Endothelial cell (in vitro differentiated cells): ENCODE results near the gene TM6SF1. TPM values are rescaled to one million over a fixed set of nuclear protein-coding genes. Genes with fewer than 3 reads are reported as not detected.

Experiments
- DNase-seq: peaks from one replicate; pipeline ENCODE4 v3.0.0; 2021; ENCODE audit warnings: low spot score
- H3K27ac Mint-ChIP-seq: one replicate; pipeline ENCODE4 v1.8.0; 2021; ENCODE audit warnings: mixed read lengths, inconsistent platforms; ENCODE audit not compliant: unreplicated experiment
- H3K27me3 Mint-ChIP-seq: one replicate; pipeline ENCODE4 v1.8.0; 2021; ENCODE audit warnings: mild to moderate bottlenecking, moderate library complexity, mixed read lengths, inconsistent platforms; ENCODE audit not compliant: unreplicated experiment
- H3K36me3 Mint-ChIP-seq: one replicate; pipeline ENCODE4 v1.8.0; 2021; ENCODE audit warnings: mild to moderate bottlenecking, low read depth, mixed read lengths, inconsistent platforms; ENCODE audit not compliant: unreplicated experiment
- H3K4me1 Mint-ChIP-seq: one replicate; pipeline ENCODE4 v1.8.0; 2021; ENCODE audit warnings: mild to moderate bottlenecking, mixed read lengths, inconsistent platforms; ENCODE audit not compliant: unreplicated experiment
- H3K4me3 Mint-ChIP-seq: one replicate; pipeline ENCODE4 v1.8.0; 2021; ENCODE audit warnings: mild to moderate bottlenecking, mixed read lengths, inconsistent platforms; ENCODE audit not compliant: unreplicated experiment
- H3K9me3 Mint-ChIP-seq: one replicate; pipeline ENCODE4 v1.8.0; 2021; ENCODE audit warnings: mixed read lengths, inconsistent platforms; ENCODE audit not compliant: unreplicated experiment
- CTCF ChIP-seq: fragments of 200-600 bp; sonication (generic); IDR thresholded peaks from one replicate; pipeline ENCODE4 v1.5.0; 2021; ENCODE audit warnings: antibody characterized with exemption; ENCODE audit not compliant: unreplicated experiment
- total RNA-seq: library from RNA; stranded (reverse); fragmentation: NEBNext Ultra II Directional; extraction: Animal tissue kit (Norgen Biotek cat#: 25700); gene quantifications from one replicate; pipeline ENCODE4 v1.2.1, GENCODE V29; 2021; ENCODE audit not compliant: unreplicated experiment

TM6SF1 gene
- total RNA-seq, 1 donor from 2014 or later, result 6.0 TPM

DNA sequence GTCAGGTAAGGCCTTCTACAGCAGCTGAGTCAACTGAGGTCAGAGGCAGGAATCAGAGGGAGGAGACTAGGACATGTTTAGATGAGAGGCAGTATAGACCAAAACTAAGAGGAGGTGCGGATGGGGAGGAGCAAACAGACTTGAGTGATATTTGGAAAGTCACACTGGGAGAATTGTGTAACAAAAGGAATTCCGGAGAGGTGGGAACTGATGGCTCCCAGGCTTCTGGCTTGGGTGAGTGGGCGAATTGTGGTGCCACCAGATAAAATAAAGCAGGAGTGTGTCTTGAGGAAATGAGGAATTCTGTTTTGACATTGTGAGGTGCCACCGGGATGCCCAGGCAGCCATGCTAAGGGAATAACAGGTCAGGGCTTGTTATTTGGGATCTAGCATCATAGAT, 3.3 kb upstream of the TM6SF1 start:
- TF ChIP-seq CTCF, result no peak
- Mint-ChIP-seq H3K4me3 (peak overlapping the region; percentile 66), H3K27me3 (peaks cover 12% of the 10 kb centered on the region), H3K27ac (no peak overlapping the region), H3K36me3 (peaks cover 8% of the 10 kb centered on the region), H3K4me1 (peaks cover 32% of the 10 kb centered on the region), H3K9me3 (no peaks in the 10 kb centered on the region)
- no peak for DNase-seq

GRCh38 chr15:83105440-83105839, 2.0 kb upstream of the TM6SF1 start:
- H3K27me3 Mint-ChIP-seq, result peaks cover 19% of the 10 kb centered on the region
- TF ChIP-seq CTCF, result no peak
- H3K9me3 Mint-ChIP-seq, result no peaks in the 10 kb centered on the region
- peak overlapping the region; percentile 82 for H3K4me3 Mint-ChIP-seq
- peaks cover 13% of the 10 kb centered on the region for H3K36me3 Mint-ChIP-seq
- peak overlapping the region; percentile 64 for H3K27ac Mint-ChIP-seq
- peaks cover 33% of the 10 kb centered on the region for H3K4me1 Mint-ChIP-seq
- no peak for DNase-seq

GRCh38 chr15:83107841-83108181, 366 bp downstream of the TM6SF1 start:
- DNase-seq, result no peak
- no peak for TF ChIP-seq CTCF
- Mint-ChIP-seq H3K27ac (no peak overlapping the region), H3K9me3 (no peaks in the 10 kb centered on the region), H3K4me3 (peak overlapping the region; percentile 86), H3K27me3 (peaks cover 26% of the 10 kb centered on the region), H3K36me3 (peaks cover 20% of the 10 kb centered on the region), H3K4me1 (peaks cover 46% of the 10 kb centered on the region)

DNA sequence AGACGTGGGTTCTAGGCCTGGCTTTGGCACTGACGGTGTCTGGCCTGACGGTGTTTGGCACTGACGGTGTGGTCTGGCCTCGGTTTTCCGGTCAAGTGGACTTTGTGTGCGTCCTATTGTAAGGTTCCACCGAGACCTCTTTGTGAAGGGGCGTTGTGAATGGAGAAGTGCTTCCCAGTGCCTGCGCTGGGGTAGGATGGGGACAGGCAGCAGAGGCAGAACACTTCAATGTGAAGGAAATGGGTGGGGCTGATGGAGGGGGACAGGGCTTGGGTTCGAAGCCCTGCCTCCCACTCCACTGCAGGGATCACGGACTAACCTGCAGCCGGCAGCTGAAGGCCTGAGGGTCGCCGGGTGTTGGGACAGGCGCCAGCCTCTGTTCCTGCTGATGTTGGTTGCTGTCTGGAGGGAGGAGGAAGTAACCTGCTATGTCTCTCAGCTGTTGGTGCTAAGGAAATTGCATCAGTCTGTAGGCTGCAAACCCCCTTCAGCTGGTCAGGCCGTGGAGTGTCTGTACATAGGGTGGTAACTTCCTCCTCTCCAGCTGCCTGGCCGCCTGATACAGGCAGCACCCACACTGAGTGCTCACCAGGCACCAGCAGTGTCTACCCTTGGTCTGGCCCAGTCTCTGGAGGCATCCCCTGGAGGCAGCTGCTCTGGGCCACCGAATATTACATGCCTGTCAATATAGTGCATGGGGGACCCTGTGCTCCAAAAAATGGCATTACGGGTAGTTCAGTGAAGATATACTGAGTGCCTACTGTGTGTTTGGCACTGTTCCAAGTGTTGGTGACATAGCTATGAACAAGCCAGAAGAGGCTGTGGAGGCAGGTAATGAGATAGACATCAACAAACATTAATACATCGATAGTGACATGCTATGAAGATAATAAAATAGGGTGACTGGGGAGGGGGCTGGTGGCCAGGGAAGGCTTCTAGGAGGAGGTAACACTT, 1.1 kb downstream of the TM6SF1 start:
- H3K4me3 Mint-ChIP-seq, result peak overlapping the region; percentile 86
- H3K27me3 Mint-ChIP-seq, result peaks cover 26% of the 10 kb centered on the region
- peak; percentile 15 for DNase-seq
- H3K9me3 Mint-ChIP-seq, result no peaks in the 10 kb centered on the region
- TF ChIP-seq CTCF, result no peak
- peak overlapping the region; percentile 82 for H3K27ac Mint-ChIP-seq
- H3K36me3 Mint-ChIP-seq, result peaks cover 20% of the 10 kb centered on the region
- peaks cover 53% of the 10 kb centered on the region for H3K4me1 Mint-ChIP-seq

DNA sequence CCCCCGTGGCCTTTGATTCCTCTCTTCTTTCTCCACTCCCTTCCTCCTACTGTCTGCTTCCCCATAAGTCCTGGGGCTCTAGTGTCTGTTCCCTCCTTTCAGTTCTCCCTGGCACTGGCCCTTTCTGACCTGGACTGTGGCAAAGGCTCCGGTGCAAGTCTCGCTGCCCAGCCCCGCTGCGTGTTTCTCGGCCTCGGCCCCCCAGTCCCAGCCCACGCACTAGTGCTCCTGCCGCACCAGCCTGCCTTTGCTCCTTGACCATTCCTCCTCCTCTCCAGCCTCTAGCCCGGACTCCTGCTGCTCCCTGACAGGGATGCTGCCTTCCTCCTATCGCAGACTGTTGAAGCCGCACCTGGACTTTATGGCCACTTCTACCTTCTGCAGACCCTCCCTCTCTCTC, 2.1 kb downstream of the TM6SF1 start:
- no peak overlapping the region for H3K27ac Mint-ChIP-seq
- H3K4me3 Mint-ChIP-seq, result peak overlapping the region; percentile 12
- TF ChIP-seq CTCF, result no peak
- peaks cover 27% of the 10 kb centered on the region for H3K27me3 Mint-ChIP-seq
- H3K9me3 Mint-ChIP-seq, result no peaks in the 10 kb centered on the region
- peaks cover 59% of the 10 kb centered on the region for H3K4me1 Mint-ChIP-seq
- peaks cover 27% of the 10 kb centered on the region for H3K36me3 Mint-ChIP-seq
- DNase-seq, result no peak
